H1 (cell line): Measurements from ENCODE around the gene CYSRT1. TPM values are rescaled to one million over a fixed set of nuclear protein-coding genes. Genes with fewer than 3 reads are reported as not detected.

Source experiments
- ASH2L ChIP-seq: fragments of 200-600, 300-600 bp; sonication (generic); IDR thresholded peaks from one replicate; pipeline ENCODE4 v1.7.1; 2017; ENCODE audit warnings: low read length
- BCL11A ChIP-seq, 2 experiments: IDR thresholded peaks; one replicate each; pipeline ENCODE4 v1.6.1; 2011; ENCODE audit warnings: low read depth in 2 of 2, low read length in 2 of 2, mild to moderate bottlenecking in 2 of 2
- CEBPB ChIP-seq: IDR thresholded peaks from 2 replicates; pipeline ENCODE4 v1.6.1; 2012; ENCODE audit warnings: low read depth, low read length
- CTBP2 ChIP-seq: IDR thresholded peaks from 2 replicates; pipeline ENCODE4 v1.7.0; 2011; ENCODE audit warnings: borderline replicate concordance, mild to moderate bottlenecking, moderate library complexity, mixed read lengths, low read length; ENCODE audit not compliant: insufficient read depth, insufficient read length
- EP300 ChIP-seq, 2 experiments: IDR thresholded peaks; 1 replicate in 1 of 2; 2 replicates in 1 of 2; pipeline ENCODE4 v1.6.1; 2011 to 2012; ENCODE audit warnings: low read depth in 2 of 2, low read length in 2 of 2, mild to moderate bottlenecking in 2 of 2, borderline replicate concordance in 1 of 2, inconsistent platforms in 1 of 2, moderate library complexity in 1 of 2
- EZH2 ChIP-seq: fragments of 200-600 bp; sonication (generic); IDR thresholded peaks from 2 replicates; pipeline ENCODE4 v1.7.1; 2012; ENCODE audit warnings: low read depth, mild to moderate bottlenecking, moderate library complexity, low read length, inconsistent platforms; ENCODE audit not compliant: severe bottlenecking
- JUN ChIP-seq: IDR thresholded peaks from 2 replicates; pipeline ENCODE4 v1.6.1; 2011; ENCODE audit warnings: low read depth, mild to moderate bottlenecking, improper control_type of control experiment, low read length
- KDM1A ChIP-seq: fragments of 200-600, 300-600 bp; sonication (generic); IDR thresholded peaks from 2 replicates; pipeline ENCODE4 v1.7.1; 2016; ENCODE audit warnings: mild to moderate bottlenecking, low read length, borderline replicate concordance
- KDM4A ChIP-seq: IDR thresholded peaks from one replicate; pipeline ENCODE4 v1.7.1; 2012; ENCODE audit warnings: low read depth, mild to moderate bottlenecking, moderate library complexity, low read length, inconsistent platforms; ENCODE audit not compliant: severe bottlenecking
- PHF8 ChIP-seq: fragments of 200-600 bp; sonication (generic); conservative IDR thresholded peaks from 2 replicates; pipeline ENCODE4 v1.7.1; 2012; ENCODE audit warnings: low read depth, mild to moderate bottlenecking, inconsistent platforms, low read length, moderate library complexity
- POU5F1 ChIP-seq: IDR thresholded peaks from 2 replicates; pipeline ENCODE4 v1.6.1; 2011; ENCODE audit warnings: low read depth, mild to moderate bottlenecking, low read length, moderate library complexity
- RAD21 ChIP-seq, 2 experiments: IDR thresholded peaks in 1 of 2; conservative IDR thresholded peaks in 1 of 2; 2 replicates each; pipeline ENCODE4 v1.6.1; 2011; ENCODE audit warnings: low read depth in 2 of 2, low read length in 2 of 2, improper control_type of control experiment in 1 of 2, inconsistent platforms in 1 of 2, mild to moderate bottlenecking in 1 of 2, moderate library complexity in 1 of 2
- RFX5 ChIP-seq: IDR thresholded peaks from 2 replicates; pipeline ENCODE4 v1.6.1; 2011; ENCODE audit warnings: low read depth, low read length, improper control_type of control experiment, borderline replicate concordance
- SIRT6 ChIP-seq: IDR thresholded peaks from one replicate; pipeline ENCODE4 v1.7.1; 2012; ENCODE audit warnings: low read length, inconsistent platforms
- SIX5 ChIP-seq: IDR thresholded peaks from 2 replicates; pipeline ENCODE4 v1.6.1; 2011; ENCODE audit warnings: mild to moderate bottlenecking, low read depth, low read length
- SP2 ChIP-seq: IDR thresholded peaks from 2 replicates; pipeline ENCODE4 v1.6.1; 2012; ENCODE audit warnings: mild to moderate bottlenecking, low read length, inconsistent platforms
- SRF ChIP-seq: IDR thresholded peaks from 2 replicates; pipeline ENCODE4 v1.6.1; 2011; ENCODE audit warnings: mild to moderate bottlenecking, low read depth, low read length, moderate library complexity
- SUZ12 ChIP-seq: fragments of 200-600 bp; sonication (generic); IDR thresholded peaks from 2 replicates; pipeline ENCODE4 v1.6.1; 2012; ENCODE audit warnings: mild to moderate bottlenecking, inconsistent platforms, low read length, moderate library complexity, mixed read lengths
- TAF1 ChIP-seq: IDR thresholded peaks from 2 replicates; pipeline ENCODE4 v1.6.1; 2011; ENCODE audit warnings: mild to moderate bottlenecking, low read depth, low read length
- TEAD4 ChIP-seq: IDR thresholded peaks from 2 replicates; pipeline ENCODE4 v1.6.1; 2012; ENCODE audit warnings: low read depth, low read length, inconsistent platforms, mixed read lengths
- YY1 ChIP-seq: IDR thresholded peaks from 2 replicates; pipeline ENCODE4 v1.6.1; 2011; ENCODE audit warnings: low read depth, mild to moderate bottlenecking, low read length
- polyA plus RNA-seq, 7 experiments: library from polyadenylated mRNA; depleted of rRNA in 3 of 7; stranded (reverse) in 5 of 7; unstranded in 2 of 7; fragments of >200 nt in 5 of 7; fragments of 200-250 nt in 2 of 7; gene quantifications; 1 replicate in 5 of 7; 2 replicates in 1 of 7; 4 replicates in 1 of 7; pipeline versions ENCODE4 v1.2.1 to v1.2.3, GENCODE V29; 2011 to 2013; ENCODE audit warnings: missing spikeins in 2 of 7, mixed read lengths in 2 of 7
- total RNA-seq: library from RNA; stranded (reverse); fragmentation: NEBNext Ultra II Directional; extraction: Animal tissue kit (Norgen Biotek cat#: 25700); gene quantifications from 2 replicates; pipeline ENCODE4 v1.2.1, GENCODE V29; 2021
- TF ChIP-seq, protein P1 (sequence below): IDR thresholded peaks from 2 replicates; pipeline ENCODE4 v1.6.1; 2012; ENCODE audit warnings: low read length, inconsistent platforms

Gene CYSRT1
- total and polyA plus RNA-seq, 2 of the 8 experiments (the other 6 are each of a cell fraction or from before 2014, with no cell fraction given), result 1.0 to 6.5 TPM

GRCh38 chr9:137188490-137189296, 36.3 kb upstream of the CYSRT1 start, which contains the start of the genes ANAPC2 and SSNA1 (continued):
- TF ChIP-seq RAD21 (IDR thresholded peaks at IDR 0.05 in 1 of 2, conservative IDR thresholded peaks at IDR 0.05 in 1 of 2; ENCODE audit: low read depth in 2 of 2, low read length in 2 of 2) (peak; percentile 34 to 45; a peak in 3 of 4 replicates), RFX5 (no peak), ASH2L (peak; percentile 90), PHF8 (peak; percentile 88), SRF (peak; percentile 98), POU5F1 (no peak), TAF1 (peak; percentile 95), BCL11A (IDR thresholded peaks at IDR 0.05; ENCODE audit: low read depth in 2 of 2, low read length in 2 of 2) (no peak), CEBPB (no peak), CTBP2 (no peak), SIRT6 (no peak), KDM1A (no peak), SP2 (no peak), SUZ12 (no peak; the same call in 1 of the 2 replicates), KDM4A (peak; percentile 100), YY1 (peak; percentile 91), EP300 (IDR thresholded peaks at IDR 0.05; ENCODE audit: borderline replicate concordance in 1 of 2, low read depth in 2 of 2, low read length in 2 of 2) (peak in 1 of 2 experiments; percentile 25; a peak in 1 of 3 replicates), TEAD4 (peak; percentile 19; the same call in 1 of the 2 replicates), EZH2 (no peak), JUN (no peak), SIX5 (peak; percentile 38; the same call in 1 of the 2 replicates)
- TF ChIP-seq, protein P1, sequence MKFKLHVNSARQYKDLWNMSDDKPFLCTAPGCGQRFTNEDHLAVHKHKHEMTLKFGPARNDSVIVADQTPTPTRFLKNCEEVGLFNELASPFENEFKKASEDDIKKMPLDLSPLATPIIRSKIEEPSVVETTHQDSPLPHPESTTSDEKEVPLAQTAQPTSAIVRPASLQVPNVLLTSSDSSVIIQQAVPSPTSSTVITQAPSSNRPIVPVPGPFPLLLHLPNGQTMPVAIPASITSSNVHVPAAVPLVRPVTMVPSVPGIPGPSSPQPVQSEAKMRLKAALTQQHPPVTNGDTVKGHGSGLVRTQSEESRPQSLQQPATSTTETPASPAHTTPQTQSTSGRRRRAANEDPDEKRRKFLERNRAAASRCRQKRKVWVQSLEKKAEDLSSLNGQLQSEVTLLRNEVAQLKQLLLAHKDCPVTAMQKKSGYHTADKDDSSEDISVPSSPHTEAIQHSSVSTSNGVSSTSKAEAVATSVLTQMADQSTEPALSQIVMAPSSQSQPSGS, result no peak
